ENCODE results near the gene ZMPSTE24.

- TF ChIP-seq CTCF (IDR thresholded peaks at IDR 0.05) (peak; percentile 98), TCF7L2 (IDR thresholded peaks at IDR 0.05; ENCODE audit: low read depth, low read length) (no peak; the same call in 1 of the 2 replicates), POLR2AphosphoS5 (IDR thresholded peaks at IDR 0.05; ENCODE audit: low read depth, low read length) (no peak; the same call in 1 of the 2 replicates), REST (IDR thresholded peaks at IDR 0.05; ENCODE audit: insufficient read depth in 1 of 2, low read depth in 2 of 2, low read length in 1 of 2) (no peak)
These were observed 57.3 kb downstream of the ZMPSTE24 start for GRCh38 chr1:40315239-40315794.
